Renal pelvis (tissue), 12 donors: ENCODE results near the gene OR6S1. TPM values are rescaled to one million over a fixed set of nuclear protein-coding genes. Genes with fewer than 3 reads are reported as not detected.

Experiments
- DNase-seq: peaks from one replicate; pipeline ENCODE4 v3.0.0-alpha.2; 2013
- long read RNA-seq, 16 experiments: transcript quantifications; one replicate each; lab custom pipeline, GENCODE V29; 2026
- polyA plus RNA-seq, 3 donors: library from polyadenylated mRNA; unstranded; fragments of 120-200 nt; gene quantifications; one replicate each; pipeline ENCODE4 v1.2.1, GENCODE V29; 2013; ENCODE audit not compliant: insufficient read length in 3 of 3

OR6S1 gene, protein sequence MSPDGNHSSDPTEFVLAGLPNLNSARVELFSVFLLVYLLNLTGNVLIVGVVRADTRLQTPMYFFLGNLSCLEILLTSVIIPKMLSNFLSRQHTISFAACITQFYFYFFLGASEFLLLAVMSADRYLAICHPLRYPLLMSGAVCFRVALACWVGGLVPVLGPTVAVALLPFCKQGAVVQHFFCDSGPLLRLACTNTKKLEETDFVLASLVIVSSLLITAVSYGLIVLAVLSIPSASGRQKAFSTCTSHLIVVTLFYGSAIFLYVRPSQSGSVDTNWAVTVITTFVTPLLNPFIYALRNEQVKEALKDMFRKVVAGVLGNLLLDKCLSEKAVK
- not detected for polyA plus RNA-seq
- long read RNA-seq, donor 1: 0 reads
- long read RNA-seq, donor 2: 0 reads
- long read RNA-seq, donor 3: 0 reads
- long read RNA-seq, donor 4, partial matches to known transcripts: 0 of 1 reads
- long read RNA-seq, donor 4, other reads (novel, unspliced or antisense): 0 of 1 reads
- long read RNA-seq, donor 5: 0 reads
- long read RNA-seq, donor 6: 0 reads
- long read RNA-seq, donor 7: 0 reads
- long read RNA-seq, donor 8: 0 reads
- long read RNA-seq, donor 9: 0 reads
- long read RNA-seq, donor 10: 0 reads
- long read RNA-seq, donor 11: 0 reads
- long read RNA-seq, donor 12: 0 reads
- long read RNA-seq, donor 13: 0 reads
- long read RNA-seq, donor 14: 0 reads
- long read RNA-seq, donor 15: 0 reads
- long read RNA-seq, donor 16: 0 reads

DNA sequence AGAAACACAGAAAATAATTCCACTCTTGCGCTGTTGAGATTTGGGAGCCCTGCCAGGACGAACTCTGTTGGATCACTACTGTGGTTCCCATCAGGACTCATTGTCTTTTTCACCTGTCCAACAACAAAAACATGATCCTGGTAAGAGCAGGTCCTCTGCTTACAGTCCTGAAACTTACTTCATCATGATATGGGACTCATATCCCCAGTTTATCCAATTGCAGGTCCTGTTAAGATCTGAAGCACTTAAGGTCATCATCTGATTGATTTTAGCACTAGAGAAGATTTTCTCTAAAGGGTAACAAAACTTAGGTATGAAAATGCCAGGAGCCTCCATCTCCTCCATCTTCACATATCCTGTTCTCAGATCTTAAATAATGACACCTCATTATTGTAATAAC, at the start of gene OR6S1:
Gene OR6S1, minus strand, starts transcription at position 101 of the 400 bp plus-strand sequence. Its CDS starts 0 bp downstream, at position 101.
- DNase-seq: no peak

DNA sequence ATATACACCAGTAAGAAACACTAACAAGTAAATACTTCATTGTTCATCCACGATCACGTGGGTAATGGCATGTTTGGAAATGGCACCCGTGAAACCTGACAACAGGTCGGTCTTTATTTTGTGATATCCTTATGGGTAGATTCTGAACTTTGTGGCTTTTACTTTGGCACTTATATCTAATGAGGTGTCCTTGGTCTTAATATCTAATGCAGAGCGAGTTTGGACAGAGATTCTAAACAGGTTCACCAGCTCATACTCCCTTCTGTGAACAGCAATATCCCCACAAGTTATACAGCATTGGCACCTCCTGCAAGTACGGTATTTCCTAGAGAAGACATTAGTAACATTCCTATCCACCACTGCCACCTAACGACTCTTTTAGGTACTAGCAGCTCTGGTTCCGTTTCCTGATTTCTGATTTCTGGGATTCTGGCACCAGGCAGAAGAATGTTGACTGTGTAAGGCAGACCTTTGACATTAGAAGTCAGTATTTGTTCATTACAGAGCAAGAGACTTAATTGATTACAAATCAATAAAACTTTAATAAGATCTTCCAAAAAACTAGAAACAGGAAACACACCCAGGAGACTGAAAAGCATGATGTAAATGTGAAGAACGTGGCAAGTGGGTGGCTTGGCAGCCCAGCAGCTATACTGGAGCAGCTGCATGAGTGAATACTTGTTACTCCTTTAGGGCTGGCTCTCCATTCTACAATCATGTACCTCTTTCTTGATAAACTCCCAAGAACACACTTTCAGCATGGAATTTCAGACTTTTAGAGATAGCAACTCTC, 49.6 kb upstream of the OR6S1 start:
- DNase-seq: peak; percentile 71

DNA sequence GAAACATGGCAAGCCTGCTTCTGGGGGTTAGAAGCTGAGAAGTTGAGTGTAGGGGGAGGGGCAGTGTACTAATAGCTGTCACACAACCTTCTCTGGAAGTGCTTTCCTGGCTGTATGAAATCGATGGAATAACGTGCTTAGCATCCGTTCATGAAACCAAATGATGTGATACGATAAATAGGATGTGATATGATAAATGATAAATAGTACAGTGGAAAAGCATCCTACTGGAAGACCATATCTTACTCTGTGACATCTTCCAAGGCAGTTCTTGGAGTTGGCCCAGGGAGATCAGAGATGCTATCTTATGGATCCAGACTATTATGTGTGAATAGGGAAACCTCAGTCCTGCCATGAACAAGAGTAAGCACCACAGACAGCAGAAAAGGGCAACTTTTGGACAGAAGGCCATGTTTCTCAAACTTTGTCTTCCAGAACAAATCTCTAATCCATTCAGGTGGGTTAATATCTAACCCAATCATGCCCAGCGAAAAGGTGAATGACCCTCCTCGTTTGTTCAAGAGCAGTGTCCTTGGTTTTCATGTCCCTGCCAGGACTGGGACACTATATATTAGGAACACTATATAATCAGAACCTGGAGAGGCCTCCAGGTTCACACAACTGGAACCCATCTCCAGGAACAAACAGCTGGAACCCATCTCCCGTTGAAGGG, 46.8 kb upstream of the OR6S1 start, which contains the start of gene ANG:
Gene ANG, plus strand, starts transcription at position 598 of the 673 bp plus-strand sequence. CDS start 4,801 bp downstream, outside the sequence.
- no peak for DNase-seq

DNA sequence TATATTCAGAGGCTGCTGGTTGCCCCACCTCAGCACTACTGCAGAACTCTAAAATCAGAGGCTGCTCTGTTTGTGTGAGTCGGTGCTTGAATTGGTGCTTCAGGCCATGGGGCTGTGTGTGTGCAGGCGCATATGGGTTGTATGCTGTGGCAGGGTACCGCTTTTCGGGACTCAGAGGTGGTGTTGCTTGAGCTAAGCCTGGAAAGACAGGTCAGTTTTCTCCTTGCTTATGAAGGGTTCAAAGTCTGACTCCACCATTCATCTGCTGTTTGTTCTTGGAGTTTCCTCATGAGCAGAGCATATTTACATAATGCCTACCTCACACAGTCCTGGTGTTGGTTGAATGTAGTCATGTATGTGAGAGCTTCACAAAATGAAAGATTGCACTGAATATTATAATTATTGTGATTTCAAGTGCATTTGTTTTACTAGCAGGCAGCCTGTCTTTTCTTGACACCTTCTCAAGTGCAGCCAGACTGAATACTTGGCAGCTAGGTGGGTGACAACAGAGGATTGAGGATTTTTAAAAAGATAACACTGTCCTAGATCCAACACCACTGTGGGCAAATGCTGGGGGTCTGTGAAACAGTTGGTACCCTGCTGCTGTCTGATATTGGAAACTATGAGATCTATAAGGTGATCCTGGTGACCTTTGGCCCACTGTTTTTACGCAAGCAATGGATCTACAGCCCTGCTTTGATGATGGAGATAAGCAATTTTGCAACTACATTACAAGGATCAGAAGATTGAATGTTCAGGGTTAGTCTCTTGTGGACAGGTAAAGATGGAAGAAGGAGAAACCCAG, 46.1 kb upstream of the OR6S1 start:
- DNase-seq: no peak

DNA sequence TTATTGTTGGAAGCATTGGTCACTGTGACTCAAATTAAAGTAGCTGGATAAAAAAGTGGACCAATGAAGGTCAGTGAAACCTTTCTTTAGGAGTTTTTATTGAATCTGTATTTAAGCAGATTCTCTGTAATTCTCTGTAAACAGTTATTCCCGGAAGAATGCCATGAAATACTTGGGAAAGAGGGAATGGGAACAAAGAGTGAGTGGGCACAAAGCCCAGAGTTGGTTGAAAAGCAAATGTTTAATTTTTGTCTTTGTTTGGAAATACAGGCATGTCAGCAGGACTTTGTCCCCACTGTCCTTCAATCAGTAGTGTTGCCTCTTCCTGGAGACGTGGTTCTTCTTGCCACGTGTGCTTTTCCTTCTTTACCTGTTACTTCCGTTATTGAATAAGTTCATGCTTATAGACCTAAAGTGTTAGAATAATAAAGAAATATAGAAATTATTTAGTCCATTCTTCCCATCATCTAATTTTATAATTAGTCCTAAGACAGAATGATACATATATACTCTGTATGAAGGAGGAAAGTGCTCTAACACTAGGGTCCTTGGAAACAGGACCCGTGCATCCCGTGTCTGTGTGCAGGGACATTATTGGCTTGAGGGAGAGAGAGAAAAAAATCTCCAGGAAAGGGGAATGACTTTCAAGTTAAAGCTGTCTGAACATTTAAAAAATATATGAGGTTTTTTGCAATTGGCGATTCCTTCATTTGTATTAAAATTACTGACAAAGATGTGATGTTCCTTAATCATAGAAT, 45.1 kb upstream of the OR6S1 start:
- no peak for DNase-seq

DNA sequence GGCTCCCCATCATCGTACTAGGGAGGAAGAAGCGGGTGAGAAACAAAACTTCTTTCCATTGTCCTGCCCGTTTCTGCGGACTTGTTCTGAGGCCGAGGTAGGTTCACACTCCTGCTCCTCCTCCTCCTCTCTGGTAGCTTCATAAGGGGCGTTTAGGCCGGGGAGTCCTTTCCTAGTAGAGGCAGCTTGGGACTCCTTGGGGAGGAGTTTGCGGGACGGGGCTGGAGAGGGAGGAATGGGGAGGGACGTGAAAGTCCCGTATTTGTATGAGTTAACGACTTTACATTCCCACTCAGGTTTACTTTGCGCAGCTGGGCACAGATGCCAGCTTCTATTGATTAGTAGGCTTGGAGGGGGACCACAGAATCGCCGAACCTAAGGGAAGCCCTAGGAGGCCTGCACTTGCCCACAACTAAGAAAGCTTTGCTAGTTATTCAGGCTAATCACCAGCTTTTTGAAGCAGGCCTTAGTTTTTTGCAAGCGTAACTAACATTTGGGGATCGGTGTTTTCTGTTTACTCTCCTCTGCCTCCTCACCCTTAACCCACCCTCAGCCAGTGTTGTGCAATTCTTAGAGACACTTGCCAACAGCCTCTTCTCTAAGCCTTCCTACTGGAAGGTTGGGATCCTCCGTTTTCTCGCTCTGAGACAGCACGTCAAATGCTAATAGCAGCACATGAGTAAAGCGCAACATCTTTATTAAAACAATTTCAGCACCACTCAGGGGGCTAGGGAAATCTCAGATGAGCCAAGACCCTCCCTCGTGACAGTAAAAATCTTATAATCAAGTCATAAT, 43.4 kb upstream of the OR6S1 start:
- DNase-seq: peak; percentile 44

DNA sequence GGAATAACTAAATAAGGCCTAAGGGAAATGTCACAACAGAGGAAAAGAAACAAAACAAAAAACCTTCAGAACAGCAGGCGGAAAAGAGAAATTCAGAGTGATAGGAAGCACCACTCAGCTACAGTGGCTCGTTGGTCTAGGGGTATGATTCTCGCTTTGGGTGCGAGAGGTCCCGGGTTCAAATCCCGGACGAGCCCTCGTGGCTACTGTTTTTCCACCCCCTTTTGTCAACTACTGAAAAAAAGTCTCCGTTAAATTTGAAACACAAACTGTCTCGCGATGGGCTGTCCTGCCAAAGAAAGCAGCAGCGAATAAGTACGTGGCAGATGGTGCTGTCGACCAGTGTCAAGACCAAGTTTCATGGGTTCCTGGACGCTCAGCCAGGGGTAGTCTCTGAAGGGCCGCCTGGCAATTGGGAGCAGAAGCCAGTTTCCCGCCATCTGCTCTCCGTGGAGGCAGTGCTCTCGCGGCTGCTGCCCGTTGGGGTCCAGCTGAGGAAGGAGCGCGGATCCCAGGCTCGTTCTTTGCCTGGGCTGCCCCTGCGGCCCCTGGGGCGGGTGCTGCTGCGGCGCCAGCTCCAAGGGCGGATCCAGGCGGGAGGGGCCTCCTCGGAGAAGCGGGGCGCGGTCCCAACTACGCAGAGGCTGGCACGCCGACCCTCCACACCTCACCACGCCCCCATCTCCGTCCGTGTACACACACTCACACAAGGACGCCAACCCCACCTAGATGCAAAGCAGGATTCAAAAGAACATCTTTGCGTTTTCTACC, 42.6 kb upstream of the OR6S1 start, which contains the start of gene RNASE4:
Gene RNASE4, plus strand, starts transcription at position 670 of the 771 bp plus-strand sequence. CDS start 14,812 bp downstream, outside the sequence.
- DNase-seq: peak; percentile 73

DNA sequence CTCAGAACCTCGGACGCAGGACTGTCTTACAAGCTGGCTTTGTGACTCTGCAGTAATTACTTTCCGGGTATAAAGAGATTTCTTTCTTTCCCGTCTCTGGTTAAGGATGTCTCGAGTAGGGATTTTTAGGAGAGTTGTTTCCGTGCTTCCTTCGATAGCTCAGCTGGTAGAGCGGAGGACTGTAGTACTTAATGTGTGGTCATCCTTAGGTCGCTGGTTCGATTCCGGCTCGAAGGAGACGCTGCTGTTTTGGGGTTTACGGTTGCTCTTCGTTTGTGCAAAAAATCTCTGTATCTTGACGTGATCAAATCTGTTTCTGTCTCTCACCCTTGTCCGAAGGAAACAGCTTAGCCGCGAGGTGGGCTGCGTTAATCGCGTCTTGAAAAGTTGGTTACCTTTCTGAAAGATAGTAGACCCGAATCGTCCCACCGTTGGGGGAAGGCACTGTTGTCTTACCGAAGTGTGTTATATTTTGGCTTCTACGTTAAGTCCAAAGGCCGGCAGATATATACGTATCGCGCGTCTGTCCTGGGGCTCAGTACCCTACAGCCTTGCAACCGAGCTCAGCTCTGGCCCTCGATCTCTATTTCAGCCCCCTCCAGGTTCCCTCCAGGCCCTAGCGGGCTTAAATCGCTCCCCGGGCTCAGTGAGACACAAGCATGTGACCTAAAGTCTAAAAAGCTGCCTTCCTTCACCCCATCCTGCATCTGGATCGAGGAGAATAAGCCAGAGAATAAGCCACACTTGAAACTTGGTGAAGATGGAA, 41.8 kb upstream of the OR6S1 start:
- peak; percentile 91 for DNase-seq

DNA sequence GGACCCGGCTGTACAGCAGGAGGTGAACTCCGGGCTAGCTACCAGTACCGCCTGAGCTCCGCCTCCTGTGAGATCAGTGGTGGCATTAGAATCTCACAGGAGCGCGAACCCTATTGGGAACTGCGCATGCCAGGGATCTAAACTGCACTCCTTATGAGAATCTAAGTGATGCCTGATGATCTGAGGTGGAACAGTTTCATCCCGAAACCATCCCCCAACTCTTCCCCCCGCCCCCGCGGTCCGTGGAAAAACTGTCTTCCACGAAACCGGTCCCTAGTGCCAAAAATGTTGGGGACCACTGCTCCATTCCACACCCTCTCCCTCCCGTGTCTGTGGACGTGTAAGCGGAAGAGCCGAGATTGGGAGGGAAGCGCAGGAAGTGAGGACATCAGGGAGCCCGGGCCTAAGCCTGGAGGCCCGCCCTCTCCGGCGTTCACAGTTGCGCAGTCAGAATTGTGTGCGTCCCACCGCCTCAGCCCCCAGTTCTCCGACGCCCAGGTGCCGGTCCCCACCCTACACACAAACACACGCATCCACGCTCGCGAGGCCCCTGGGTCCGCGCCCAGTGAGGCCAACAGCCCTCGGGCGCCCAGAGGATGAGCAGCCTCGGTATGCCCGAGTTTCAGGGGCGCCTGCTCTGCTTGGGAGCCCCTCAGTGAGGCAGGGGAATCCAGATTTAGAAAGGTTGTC, 41.1 kb upstream of the OR6S1 start:
- peak; percentile 93 for DNase-seq

DNA sequence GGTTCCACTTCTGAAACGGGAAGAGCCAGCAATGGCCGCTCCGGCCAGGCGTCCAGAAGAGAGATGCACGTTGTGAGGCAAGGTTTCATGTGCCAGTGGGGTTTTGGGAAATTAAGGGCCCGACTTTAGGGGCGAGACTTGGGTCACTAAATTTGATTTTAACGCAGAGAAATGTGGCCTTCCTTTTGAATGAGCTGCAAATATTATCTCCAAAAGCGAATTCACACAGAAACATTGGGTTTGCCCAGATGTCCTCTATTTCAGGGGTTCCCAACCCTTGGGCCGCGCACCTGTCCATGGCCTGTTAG, 40.6 kb upstream of the OR6S1 start:
- no peak for DNase-seq

DNA sequence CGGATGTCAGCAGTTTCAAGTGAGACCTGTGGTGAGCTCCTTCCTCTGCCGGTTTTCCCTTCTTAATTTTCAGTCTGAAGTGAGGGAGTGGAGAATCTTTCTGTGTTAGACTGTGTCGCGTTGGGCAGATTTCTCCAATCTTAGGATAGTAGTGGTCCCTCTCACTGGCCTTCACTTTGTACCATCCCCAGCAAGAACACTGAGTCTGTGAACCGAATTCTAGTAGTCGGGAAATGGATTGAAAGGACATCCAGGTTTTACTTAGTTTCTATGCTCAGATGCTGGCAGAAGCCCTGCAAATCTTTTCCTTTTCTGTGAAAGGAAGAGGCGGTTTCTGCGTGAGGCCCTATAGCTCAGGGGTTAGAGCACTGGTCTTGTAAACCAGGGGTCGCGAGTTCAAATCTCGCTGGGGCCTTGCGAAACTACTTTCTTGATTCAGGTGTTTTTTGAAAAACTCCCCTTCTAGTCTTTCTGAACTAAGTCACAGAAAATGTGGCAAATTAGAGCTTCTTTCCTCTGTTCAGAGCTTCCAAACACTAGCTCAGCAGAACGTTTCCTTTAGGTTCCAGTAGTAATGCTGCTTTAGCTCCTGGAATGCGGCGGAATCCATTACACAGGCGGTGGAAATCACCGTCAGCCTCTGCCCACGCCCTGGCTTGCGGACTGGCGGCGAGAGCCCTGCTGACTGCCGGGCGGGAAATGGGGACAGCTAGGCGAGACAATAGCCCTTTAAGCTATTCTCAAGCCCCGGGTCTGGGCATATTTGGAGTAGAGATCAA, 40.0 kb upstream of the OR6S1 start:
- peak; percentile 90 for DNase-seq

DNA sequence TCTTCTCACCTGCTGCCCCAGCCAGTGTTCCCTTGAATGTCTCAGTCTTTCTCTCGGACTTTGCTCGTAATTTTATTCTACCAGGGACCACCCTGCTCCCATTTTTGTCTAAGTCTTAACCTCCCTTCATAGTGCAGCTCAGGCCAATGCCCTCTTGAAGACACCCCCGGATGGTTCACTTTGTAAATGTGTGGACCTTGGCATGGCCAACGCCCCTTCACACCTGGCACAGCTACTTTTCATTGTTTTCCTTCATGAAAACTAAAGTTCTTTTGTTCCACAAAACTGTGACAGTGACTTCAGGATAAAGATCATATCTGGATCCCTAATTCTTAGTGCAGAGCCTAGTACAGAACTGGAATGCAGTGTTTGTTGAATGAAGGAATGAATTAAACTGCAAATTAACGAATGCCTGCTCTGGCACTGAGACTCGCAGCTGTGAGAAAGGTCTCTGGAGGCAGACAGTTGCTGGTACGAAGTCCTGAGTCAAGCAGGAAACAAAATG, 39.4 kb upstream of the OR6S1 start:
- DNase-seq: no peak

DNA sequence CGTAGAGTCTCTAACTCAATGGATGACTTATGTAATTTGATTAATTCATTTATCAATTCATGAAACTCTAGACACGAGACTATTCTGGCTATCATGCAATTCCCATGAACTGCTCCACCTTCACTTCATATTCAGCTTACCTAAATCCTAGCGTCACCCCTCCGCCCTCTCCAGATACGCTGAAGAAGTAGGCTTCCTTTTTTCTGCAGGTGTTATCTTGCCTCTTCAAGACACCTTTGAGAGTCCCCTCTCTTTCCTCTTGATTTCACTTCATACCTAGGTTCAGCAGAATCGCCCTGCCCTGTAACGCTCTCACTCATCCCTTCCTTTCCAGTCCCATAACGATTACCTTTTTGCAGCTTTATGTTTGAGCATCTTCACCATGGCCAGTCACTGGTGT, 38.9 kb upstream of the OR6S1 start:
- DNase-seq: no peak

DNA sequence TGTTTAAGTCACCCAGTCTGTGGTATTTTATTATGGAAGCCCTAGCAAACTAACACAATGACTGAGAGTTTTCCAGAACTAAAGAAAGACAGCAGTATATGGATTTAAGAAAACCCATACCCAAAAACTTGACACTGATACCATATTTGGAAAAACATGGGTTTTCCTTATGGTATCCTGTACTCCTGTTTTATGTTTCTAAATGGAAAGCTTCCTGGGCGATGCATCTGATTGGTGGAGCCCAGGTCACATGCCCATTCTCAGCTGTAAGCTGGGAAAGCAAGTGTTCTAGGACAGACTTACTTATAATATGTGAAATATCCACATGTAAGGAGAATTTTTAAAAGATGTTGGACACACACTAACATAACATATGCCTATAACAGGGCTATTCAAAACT, 38.4 kb upstream of the OR6S1 start:
- no peak for DNase-seq

DNA sequence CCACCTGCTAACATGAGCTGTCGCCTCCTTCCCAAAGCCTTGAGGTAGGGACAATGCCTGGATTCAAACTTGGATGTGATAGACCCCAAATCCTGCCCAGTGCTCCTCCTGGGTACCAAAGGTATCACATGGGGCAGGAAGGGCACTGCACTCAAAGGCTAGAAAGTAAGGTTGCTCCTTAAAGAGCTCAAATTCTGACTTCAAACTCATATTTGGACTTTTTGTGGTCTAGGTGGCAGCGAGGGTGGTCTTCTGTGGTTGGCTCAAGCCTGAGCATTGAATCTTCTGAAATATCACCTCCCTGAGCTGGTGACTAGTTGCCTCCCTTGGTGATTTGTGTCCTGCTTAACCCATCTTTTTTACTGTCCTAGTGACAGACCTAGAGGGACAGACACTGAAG, 34.6 kb upstream of the OR6S1 start:
- no peak for DNase-seq

DNA sequence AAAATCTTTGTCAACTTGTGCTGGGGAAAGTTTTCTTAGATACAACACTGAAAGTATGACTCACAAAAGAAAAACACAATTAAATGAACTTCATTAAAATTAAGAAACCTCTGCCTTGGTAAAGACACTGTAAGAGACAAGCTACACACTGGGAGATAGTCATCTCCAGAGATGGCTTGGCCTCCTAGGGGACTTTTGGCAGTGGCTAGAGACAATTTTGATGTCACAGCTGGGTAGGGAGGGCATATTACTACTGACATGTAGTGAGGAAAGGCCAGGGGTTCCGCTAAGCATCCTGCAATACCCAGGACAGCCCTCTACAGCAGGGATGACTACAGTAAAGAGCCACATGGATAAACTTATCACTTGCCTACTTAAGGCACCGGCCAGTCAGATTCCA, 34.2 kb upstream of the OR6S1 start:
- DNase-seq: no peak
